ELF-1 (cell line): ENCODE data around the gene VWA5A.
"Not testable (repeated sequence)": the region's sequence is repeated elsewhere in the genome, so short reads cannot be mapped to it uniquely, and the experiment has no call there.

Experiments used
- DNase-seq: peaks from one replicate; pipeline ENCODE4 v3.0.0-alpha.2; 2016; ENCODE audit warnings: low read depth, low spot score

The VWA5A gene

GRCh38 chr11:124168796-124169195 is 53.5 kb downstream of the VWA5A start:
- no peak for DNase-seq

- not testable (repeated sequence) for DNase-seq
Observed at GRCh38 chr11:124170315-124170714, 55.1 kb downstream of the VWA5A start.

- peak; percentile 51 for DNase-seq
Observed at GRCh38 chr11:124170801-124171586, 55.7 kb downstream of the VWA5A start.

- DNase-seq = no peak
Observed at GRCh38 chr11:124172101-124172500, 56.9 kb downstream of the VWA5A start.

GRCh38 chr11:124172599-124172998 is 57.3 kb downstream of the VWA5A start:
- no peak for DNase-seq

- peak; percentile 57 for DNase-seq
Observed at GRCh38 chr11:124174001-124174583, 58.8 kb downstream of the VWA5A start.

GRCh38 chr11:124176925-124177715 is 61.9 kb downstream of the VWA5A start:
- DNase-seq = no peak

- no peak for DNase-seq
Observed at GRCh38 chr11:124179310-124179709, 64.1 kb downstream of the VWA5A start.

GRCh38 chr11:124183068-124183467 is 67.8 kb downstream of the VWA5A start, which contains the start of gene OR10D3:
OR10D3 (plus strand) TSS chr11:124183345; CDS start chr11:124185270, 1,925 bp downstream.
- no peak for DNase-seq

- peak; percentile 44 for DNase-seq
Observed at GRCh38 chr11:124190298-124191139, 75.3 kb downstream of the VWA5A start.

- no peak for DNase-seq
Observed at GRCh38 chr11:124193221-124194010, 78.2 kb downstream of the VWA5A start.

- DNase-seq = no peak
Observed at GRCh38 chr11:124194293-124195188, 79.3 kb downstream of the VWA5A start.

GRCh38 chr11:124195189-124195734 is 80.0 kb downstream of the VWA5A start:
- peak; percentile 51 for DNase-seq
